Measurements from ENCODE around the gene EFCAB5. TPM values are rescaled to one million over a fixed set of nuclear protein-coding genes. Genes with fewer than 3 reads are reported as not detected.
"Not testable (repeated sequence)": the region's sequence is repeated elsewhere in the genome, so short reads cannot be mapped to it uniquely, and the experiment has no call there.

EFCAB5 gene
- total RNA-seq, 8 experiments from 2014 or later, result 0.14 to 0.96 (median 0.81) TPM; not detected in 1

DNA sequence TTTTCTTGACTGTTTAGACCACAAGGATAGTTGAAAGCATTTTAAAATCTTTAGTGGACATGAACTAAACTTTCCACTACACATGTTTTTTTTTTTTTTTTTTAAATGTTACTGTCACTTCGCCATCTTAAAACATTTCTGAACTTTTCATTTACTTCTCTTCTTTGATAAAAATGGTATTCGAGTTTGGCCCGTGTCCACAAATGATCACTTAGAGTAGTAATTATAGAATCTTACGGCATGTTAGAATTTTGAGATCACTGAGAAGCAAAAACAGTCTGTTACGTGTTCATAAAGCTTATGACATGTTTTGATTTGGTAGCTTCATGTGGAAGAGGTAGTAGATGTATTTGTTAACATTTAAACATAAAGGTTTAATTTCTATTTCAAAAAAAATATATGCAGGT is 176.2 kb downstream of the EFCAB5 start:
- Histone ChIP-seq H3K4me1 (replicated peaks in 1 of 2) (peaks cover 0 to 10% of the 10 kb centered on the region in 2 donors), H3K4me3 (peak overlapping the region; percentile 64 to 86 (median 78)), H3K27ac (peak overlapping the region; percentile 96 to 98)
- WGBS, 10 experiments, result 2 to 39% (median 26%) methylated on average over 4 to 5 of the region's 5 CpGs
- in situ Hi-C loops (cut with MboI; ENCODE audit: low pct_unique_long_range_greater_than_20kb in 2 of 9, low sequenced_read_pairs in 9 of 9, unreplicated experiment in 9 of 9), result loop anchor here in 4 of 9 experiments (25.0 kb wide), 2 partner anchors 105 to 170 kb away; partner anchors contain the start of gene BLMH (in 3 of the 4)
- ATAC-seq (replicated peaks in 6 of 8), result no peak

DNA sequence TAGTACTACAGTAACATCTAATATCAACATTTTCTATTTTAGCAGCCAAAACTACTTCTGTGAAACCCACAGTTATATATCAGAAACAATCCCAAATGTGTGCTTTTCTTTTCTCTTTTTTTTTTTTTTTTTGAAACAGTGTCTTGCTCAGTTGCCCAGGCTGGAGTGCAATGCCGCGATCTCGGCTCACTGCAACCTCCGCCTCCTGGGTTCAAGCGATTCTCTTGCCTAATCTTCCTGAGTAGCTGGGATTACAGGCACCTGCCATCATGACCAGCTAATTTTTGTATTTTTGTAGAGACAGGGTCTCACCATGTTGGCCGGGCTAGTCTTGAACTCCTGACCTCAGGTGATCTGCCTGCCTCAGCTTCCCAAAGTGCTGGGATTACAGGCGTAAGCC is 177.2 kb downstream of the EFCAB5 start:
- not testable (repeated sequence) for H3K27ac ChIP-seq; ATAC-seq (replicated peaks in 6 of 8); H3K4me3 ChIP-seq; H3K4me1 ChIP-seq (replicated peaks in 1 of 2)
- in situ Hi-C loops (cut with MboI; ENCODE audit: low pct_unique_long_range_greater_than_20kb in 2 of 9, low sequenced_read_pairs in 9 of 9, unreplicated experiment in 9 of 9), result loop anchor here in 4 of 9 experiments (25.0 kb wide), 2 partner anchors 106 to 169 kb away; partner anchors contain the start of gene BLMH (in 3 of the 4)
- WGBS, 10 experiments, result 93 to 100% (median 100%) methylated on average over 1 to 7 of the region's 7 CpGs; no CpG with 5 or more reads in 2 of the 10 experiments

DNA sequence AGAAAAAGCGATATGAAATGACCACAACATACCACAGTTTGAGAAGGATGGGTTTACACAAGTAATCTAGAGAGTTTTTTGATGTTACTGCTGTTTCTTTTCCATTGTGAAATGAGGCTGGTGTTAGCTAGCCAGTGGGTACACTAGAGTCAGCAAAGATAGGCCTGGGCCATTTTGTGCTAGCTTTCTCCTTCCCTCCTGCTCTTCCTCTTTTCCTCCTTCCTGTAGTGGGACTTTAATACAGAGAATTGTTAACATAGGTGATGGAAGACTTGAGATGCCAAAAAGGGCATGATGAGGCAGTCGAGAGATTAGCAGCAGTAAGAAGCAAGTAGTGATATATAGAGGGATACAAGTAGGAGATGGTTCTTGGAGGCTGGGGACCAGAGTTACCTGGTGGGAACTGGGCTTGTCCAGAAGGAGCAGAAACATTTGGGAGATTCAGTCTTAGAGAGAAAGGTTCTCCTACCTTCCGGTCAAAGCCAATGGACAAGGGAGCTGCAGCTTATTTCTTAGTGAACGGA is 182.9 kb downstream of the EFCAB5 start:
- no peak for ATAC-seq (replicated peaks in 6 of 8)
- in situ Hi-C loops (cut with MboI; ENCODE audit: low pct_unique_long_range_greater_than_20kb in 2 of 9, low sequenced_read_pairs in 9 of 9, unreplicated experiment in 9 of 9), result loop anchor here in 4 of 9 experiments (25.0 kb wide), 2 partner anchors 112 to 163 kb away; partner anchors contain the start of gene BLMH (in 3 of the 4)
- 60 to 100% (median 93%) methylated on average over 1 to 3 of the region's 4 CpGs; no CpG with 5 or more reads in 1 of the 10 experiments for WGBS, 10 experiments

GRCh38 chr17:30130121-30130520 is 188.7 kb downstream of the EFCAB5 start:
- Histone ChIP-seq H3K27ac (no peak overlapping the region), H3K4me1 (replicated peaks in 1 of 2) (no peaks in the 10 kb centered on the region), H3K4me3 (no peak overlapping the region)
- in situ Hi-C loops (cut with MboI; ENCODE audit: low pct_unique_long_range_greater_than_20kb in 2 of 9, low sequenced_read_pairs in 9 of 9, unreplicated experiment in 9 of 9), result no loop called here
- 71 to 100% (median 90%) methylated on average over 1 of the region's 1 CpG; no CpG with 5 or more reads in 3 of the 10 experiments for WGBS, 10 experiments
- ATAC-seq (replicated peaks in 6 of 8), result no peak

More for the DNA sequence above, 182.9 kb downstream of the EFCAB5 start:
- Histone ChIP-seq H3K4me1 (replicated peaks in 1 of 2) (no peaks in the 10 kb centered on the region), H3K27ac (no peak overlapping the region), H3K4me3 (no peak overlapping the region)

DNA sequence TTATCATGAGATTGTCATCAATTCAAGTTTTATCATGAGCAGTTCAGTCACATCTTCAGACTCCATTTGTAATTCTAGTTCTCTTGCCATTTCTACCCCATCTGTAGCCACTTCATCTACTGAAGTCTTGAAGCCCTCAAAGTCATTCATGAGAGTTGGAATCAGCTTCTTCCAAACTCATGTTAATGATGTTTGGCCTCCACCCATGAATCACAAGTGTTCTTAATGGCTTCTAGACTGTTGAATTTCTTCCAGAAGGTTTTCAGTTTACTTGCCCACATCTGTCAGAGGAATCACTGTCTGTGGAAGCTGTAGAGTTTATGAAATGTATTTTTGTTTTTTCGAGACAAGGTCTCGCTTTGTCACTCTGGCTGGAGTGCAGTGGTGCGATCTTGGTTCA is 191.2 kb downstream of the EFCAB5 start:
- Histone ChIP-seq H3K4me3 (no peak overlapping the region), H3K27ac (no peak overlapping the region), H3K4me1 (replicated peaks in 1 of 2) (no peaks in the 10 kb centered on the region)
- WGBS, 10 experiments, result 40 to 100% (median 100%) methylated on average over 1 to 3 of the region's 3 CpGs; no CpG with 5 or more reads in 5 of the 10 experiments
- ATAC-seq (replicated peaks in 6 of 8), result peak in 2 of 8 experiments; percentile 73 to 76
- in situ Hi-C loops (cut with MboI; ENCODE audit: low pct_unique_long_range_greater_than_20kb in 2 of 9, low sequenced_read_pairs in 9 of 9, unreplicated experiment in 9 of 9), result no loop called here

- no peak overlapping the region for H3K4me3 ChIP-seq
- in situ Hi-C loops (cut with MboI; ENCODE audit: low pct_unique_long_range_greater_than_20kb in 2 of 9, low sequenced_read_pairs in 9 of 9, unreplicated experiment in 9 of 9), result no loop called here
- no peaks in the 10 kb centered on the region for H3K4me1 ChIP-seq (replicated peaks in 1 of 2)
- H3K27ac ChIP-seq, result no peak overlapping the region
- ATAC-seq (replicated peaks in 6 of 8), result no peak
- 80 to 100% (median 93%) methylated on average over 1 to 3 of the region's 3 CpGs; no CpG with 5 or more reads in 3 of the 10 experiments for WGBS, 10 experiments
These were observed 191.8 kb downstream of the EFCAB5 start for GRCh38 chr17:30133197-30133596.

DNA sequence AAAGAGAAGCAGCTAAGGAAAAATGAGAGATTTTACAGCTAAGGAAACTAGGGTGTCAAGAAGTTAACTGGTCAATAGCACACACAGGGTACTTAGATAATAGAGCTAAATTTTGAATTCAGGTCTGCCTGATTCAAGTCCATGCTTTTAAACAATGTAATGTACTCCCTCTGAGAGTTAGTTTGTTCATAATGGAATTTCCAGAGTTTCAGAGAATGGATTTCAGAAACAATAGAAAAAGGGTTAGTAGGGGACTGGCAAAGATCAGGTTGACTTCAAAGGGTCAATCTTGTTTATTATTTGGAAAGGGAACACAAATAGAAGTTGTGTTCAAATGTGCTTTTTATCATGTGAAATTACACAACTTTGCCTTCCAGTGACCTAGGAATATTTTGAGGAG is 193.1 kb downstream of the EFCAB5 start:
- H3K27ac ChIP-seq, result no peak overlapping the region
- no peak for ATAC-seq (replicated peaks in 6 of 8)
- in situ Hi-C loops (cut with MboI; ENCODE audit: low pct_unique_long_range_greater_than_20kb in 2 of 9, low sequenced_read_pairs in 9 of 9, unreplicated experiment in 9 of 9), result no loop called here
- H3K4me3 ChIP-seq, result no peak overlapping the region
- no peaks in the 10 kb centered on the region for H3K4me1 ChIP-seq (replicated peaks in 1 of 2)

- in situ Hi-C loops (cut with MboI; ENCODE audit: low pct_unique_long_range_greater_than_20kb in 2 of 9, low sequenced_read_pairs in 9 of 9, unreplicated experiment in 9 of 9), result no loop called here
- peak in 3 of 8 experiments; percentile 19 to 23 (median 23) for ATAC-seq (replicated peaks in 6 of 8)
- Histone ChIP-seq H3K4me3 (no peak overlapping the region), H3K27ac (no peak overlapping the region), H3K4me1 (replicated peaks in 1 of 2) (no peaks in the 10 kb centered on the region)
- WGBS, 10 experiments, result 20 to 100% (median 87%) methylated on average over 1 to 3 of the region's 3 CpGs
These were observed 195.7 kb downstream of the EFCAB5 start for GRCh38 chr17:30137158-30137557.

- H3K4me1 ChIP-seq (replicated peaks in 1 of 2); ATAC-seq (replicated peaks in 6 of 8); H3K4me3 ChIP-seq; in situ Hi-C loops (cut with MboI; ENCODE audit: low pct_unique_long_range_greater_than_20kb in 2 of 9, low sequenced_read_pairs in 9 of 9, unreplicated experiment in 9 of 9); H3K27ac ChIP-seq: not testable (repeated sequence)
- 82 to 100% (median 100%) methylated on average over 1 to 4 of the region's 6 CpGs; no CpG with 5 or more reads in 1 of the 10 experiments for WGBS, 10 experiments
These were observed 206.4 kb downstream of the EFCAB5 start for GRCh38 chr17:30147860-30148259.

- in situ Hi-C loops (cut with MboI; ENCODE audit: low pct_unique_long_range_greater_than_20kb in 2 of 9, low sequenced_read_pairs in 9 of 9, unreplicated experiment in 9 of 9), result no loop called here
- no peak overlapping the region for H3K4me3 ChIP-seq
- no peak overlapping the region for H3K27ac ChIP-seq
- peak in 1 of 8 experiments; percentile 35 for ATAC-seq (replicated peaks in 6 of 8)
- no peaks in the 10 kb centered on the region for H3K4me1 ChIP-seq (replicated peaks in 1 of 2)
- WGBS, 10 experiments, result 67 to 100% (median 100%) methylated on average over 1 of the region's 1 CpG; no CpG with 5 or more reads in 2 of the 10 experiments
These were observed 206.9 kb downstream of the EFCAB5 start for GRCh38 chr17:30148376-30148775.

DNA sequence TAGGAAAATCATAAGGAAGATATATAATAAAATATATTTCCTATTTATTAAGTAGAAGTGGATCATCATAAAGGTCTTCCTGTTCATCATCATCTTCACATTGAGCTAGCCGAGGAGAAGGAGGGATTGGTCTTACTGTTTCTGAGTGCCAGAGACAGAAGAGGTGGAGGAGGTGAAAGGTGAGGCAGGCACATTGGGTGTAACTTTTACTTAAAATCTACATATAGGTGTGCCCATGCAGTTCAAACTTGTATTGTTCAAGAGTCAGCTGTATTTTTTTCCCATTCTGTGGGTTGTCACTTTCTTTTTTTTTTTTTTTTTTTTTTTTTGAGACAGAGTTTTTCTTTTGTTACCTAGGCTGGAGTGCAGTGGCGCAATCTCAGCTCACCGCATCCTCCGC is 210.0 kb downstream of the EFCAB5 start:
- Histone ChIP-seq H3K4me1 (replicated peaks in 1 of 2) (no peaks in the 10 kb centered on the region), H3K27ac (no peak overlapping the region), H3K4me3 (no peak overlapping the region)
- in situ Hi-C loops (cut with MboI; ENCODE audit: low pct_unique_long_range_greater_than_20kb in 2 of 9, low sequenced_read_pairs in 9 of 9, unreplicated experiment in 9 of 9), result no loop called here
- ATAC-seq (replicated peaks in 6 of 8), result no peak
- WGBS, 10 experiments, result 90 to 100% (median 95%) methylated on average over 2 to 4 of the region's 4 CpGs; no CpG with 5 or more reads in 2 of the 10 experiments

- Histone ChIP-seq H3K4me1 (replicated peaks in 1 of 2) (no peaks in the 10 kb centered on the region), H3K27ac (no peak overlapping the region), H3K4me3 (no peak overlapping the region)
- in situ Hi-C loops (cut with MboI; ENCODE audit: low pct_unique_long_range_greater_than_20kb in 2 of 9, low sequenced_read_pairs in 9 of 9, unreplicated experiment in 9 of 9), result no loop called here
- no peak for ATAC-seq (replicated peaks in 6 of 8)
These were observed 212.0 kb downstream of the EFCAB5 start for GRCh38 chr17:30153463-30153862.

DNA sequence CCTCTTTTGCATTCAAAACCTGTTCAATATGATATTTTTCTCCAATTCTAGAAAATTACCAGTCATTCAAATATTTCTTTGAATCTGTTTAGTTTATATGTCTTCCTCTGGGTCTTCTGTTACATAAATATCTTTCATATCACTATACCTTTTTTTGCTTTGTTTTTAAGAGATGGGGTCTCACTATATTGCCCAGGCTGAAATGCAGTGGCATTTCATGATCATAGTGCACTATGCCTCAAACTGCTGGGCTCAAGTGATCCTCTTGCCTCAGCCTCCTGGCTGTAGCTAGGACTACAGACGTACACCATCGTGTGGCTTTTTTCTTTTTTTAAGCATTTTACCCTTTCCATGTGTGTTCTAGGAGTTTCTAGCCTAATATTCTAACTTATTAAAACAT is 214.0 kb downstream of the EFCAB5 start:
- ATAC-seq (replicated peaks in 6 of 8), result no peak
- Histone ChIP-seq H3K4me1 (replicated peaks in 1 of 2) (no peaks in the 10 kb centered on the region), H3K4me3 (no peak overlapping the region), H3K27ac (no peak overlapping the region)
- in situ Hi-C loops (cut with MboI; ENCODE audit: low pct_unique_long_range_greater_than_20kb in 2 of 9, low sequenced_read_pairs in 9 of 9, unreplicated experiment in 9 of 9), result no loop called here
- 85 to 100% (median 97%) methylated on average over 1 to 2 of the region's 2 CpGs; no CpG with 5 or more reads in 3 of the 10 experiments for WGBS, 10 experiments
